Astrocyte (in vitro differentiated cells and primary cell): Measurements from ENCODE around the gene CGB1. TPM values are rescaled to one million over a fixed set of nuclear protein-coding genes. Genes with fewer than 3 reads are reported as not detected.
"Not testable (repeated sequence)": the region's sequence is repeated elsewhere in the genome, so short reads cannot be mapped to it uniquely, and the experiment has no call there.

Source experiments
- DNase-seq: peaks from one replicate; pipeline ENCODE4 v3.0.0-alpha.2; 2010; ENCODE audit warnings: low read depth
- FAIRE-seq: peaks from 2 replicates; lab custom pipeline; 2011; peaks lifted over from hg19 to GRCh38; lab: Jason Lieb, UNC
- H2AFZ ChIP-seq: 2 replicates; pipeline ENCODE4 v1.6.0; 2012; ENCODE audit warnings: low read depth, low read length, inconsistent platforms
- H3K27ac ChIP-seq: 2 replicates; pipeline ENCODE4 v1.5.1; 2011; ENCODE audit warnings: low read depth, low read length, inconsistent platforms
- H3K27me3 ChIP-seq: 2 replicates; pipeline ENCODE4 v1.6.0; 2011; ENCODE audit warnings: low read length, inconsistent platforms; ENCODE audit not compliant: insufficient read depth
- H3K36me3 ChIP-seq: 2 replicates; pipeline ENCODE4 v1.5.1; 2011; ENCODE audit warnings: low read length, inconsistent platforms; ENCODE audit not compliant: insufficient read depth
- H3K4me1 ChIP-seq: 2 replicates; pipeline ENCODE4 v1.5.1; 2011; ENCODE audit warnings: low read length, inconsistent platforms; ENCODE audit not compliant: insufficient read depth
- H3K4me2 ChIP-seq: 2 replicates; pipeline ENCODE4 v1.6.0; 2012; ENCODE audit warnings: low read length, inconsistent platforms
- H3K4me3 ChIP-seq: 2 replicates; pipeline ENCODE4 v1.5.1; 2011; ENCODE audit warnings: low read depth, mild to moderate bottlenecking, low read length, inconsistent platforms; ENCODE audit not compliant: insufficient read depth
- H3K79me2 ChIP-seq: 2 replicates; pipeline ENCODE4 v1.6.0; 2012; ENCODE audit warnings: mild to moderate bottlenecking, low read length, inconsistent platforms; ENCODE audit not compliant: insufficient read depth
- H3K9ac ChIP-seq: 2 replicates; pipeline ENCODE4 v1.6.0; 2012; ENCODE audit warnings: mild to moderate bottlenecking, low read length, inconsistent platforms
- H3K9me3 ChIP-seq: 2 replicates; pipeline ENCODE4 v1.5.1; 2012; ENCODE audit warnings: low read depth, mild to moderate bottlenecking, low read length, inconsistent platforms; ENCODE audit not compliant: insufficient read depth
- H4K20me1 ChIP-seq: 2 replicates; pipeline ENCODE4 v1.6.0; 2012; ENCODE audit warnings: low read length, inconsistent platforms; ENCODE audit not compliant: insufficient read depth
- H3K27ac Mint-ChIP-seq: one replicate; pipeline ENCODE4 v1.8.0; 2021; ENCODE audit warnings: mild to moderate bottlenecking, mixed read lengths; ENCODE audit not compliant: unreplicated experiment
- H3K27me3 Mint-ChIP-seq: one replicate; pipeline ENCODE4 v1.8.0; 2021; ENCODE audit warnings: low read depth, mixed read lengths; ENCODE audit not compliant: unreplicated experiment
- H3K36me3 Mint-ChIP-seq: one replicate; pipeline ENCODE4 v1.8.0; 2021; ENCODE audit warnings: low read depth, mixed read lengths; ENCODE audit not compliant: unreplicated experiment
- H3K4me1 Mint-ChIP-seq: one replicate; pipeline ENCODE4 v1.8.0; 2021; ENCODE audit warnings: low read depth, mixed read lengths; ENCODE audit not compliant: unreplicated experiment
- H3K4me3 Mint-ChIP-seq: one replicate; pipeline ENCODE4 v1.8.0; 2021; ENCODE audit warnings: mild to moderate bottlenecking, moderate library complexity, mixed read lengths; ENCODE audit not compliant: unreplicated experiment
- H3K9me3 Mint-ChIP-seq: one replicate; pipeline ENCODE4 v1.8.0; 2021; ENCODE audit warnings: mild to moderate bottlenecking, mixed read lengths; ENCODE audit not compliant: unreplicated experiment
- total RNA-seq: library from RNA; stranded (reverse); gene quantifications from 2 replicates; pipeline ENCODE4 v1.2.1, GENCODE V29; 2021

Gene CGB1
- total RNA-seq, 1 donor from 2014 or later, result 2.3 TPM

GRCh38 chr19:49049834-49050233, 13.1 kb upstream of the CGB1 start:
- H3K27me3 Mint-ChIP-seq, H2AFZ ChIP-seq, H3K9me3 Mint-ChIP-seq, H3K36me3 Mint-ChIP-seq, H3K79me2 ChIP-seq, H3K36me3 ChIP-seq, H3K4me1 ChIP-seq, H3K27ac ChIP-seq, H3K4me3 Mint-ChIP-seq, DNase-seq, H4K20me1 ChIP-seq, FAIRE-seq, H3K27me3 ChIP-seq, H3K9ac ChIP-seq, H3K9me3 ChIP-seq, H3K4me3 ChIP-seq: not testable (repeated sequence)
- Mint-ChIP-seq H3K4me1 (peaks cover 11% of the 10 kb centered on the region), H3K27ac (peak overlapping the region; percentile 91)
- peak overlapping the region; percentile 62 for H3K4me2 ChIP-seq

GRCh38 chr19:49049011-49049410, 12.3 kb upstream of the CGB1 start, which contains the start of gene CGB8:
Gene CGB8 (minus strand): TSS chr19:49049111. CDS start chr19:49048739, 372 bp downstream.
- H3K9me3 Mint-ChIP-seq, H3K4me3 ChIP-seq, H3K27me3 Mint-ChIP-seq, DNase-seq, H3K9me3 ChIP-seq, H3K36me3 Mint-ChIP-seq, H3K4me3 Mint-ChIP-seq, H3K4me1 ChIP-seq, H3K27me3 ChIP-seq, H2AFZ ChIP-seq, FAIRE-seq, H4K20me1 ChIP-seq, H3K79me2 ChIP-seq, H3K27ac ChIP-seq, H3K36me3 ChIP-seq, H3K9ac ChIP-seq: not testable (repeated sequence)
- peak within 1 kb of the TSS; percentile 62 for H3K4me2 ChIP-seq
- peak within 1 kb of the TSS; percentile 84 for H3K27ac Mint-ChIP-seq
- peaks cover 11% of the 10 kb centered on the region for H3K4me1 Mint-ChIP-seq

- H3K4me2 ChIP-seq, H3K9me3 Mint-ChIP-seq, H2AFZ ChIP-seq, H3K9ac ChIP-seq, H3K27me3 Mint-ChIP-seq, H3K9me3 ChIP-seq, H3K36me3 ChIP-seq, H3K27ac ChIP-seq, H3K4me3 Mint-ChIP-seq, H3K79me2 ChIP-seq, H3K27ac Mint-ChIP-seq, FAIRE-seq, H4K20me1 ChIP-seq, DNase-seq, H3K4me3 ChIP-seq, H3K36me3 Mint-ChIP-seq, H3K27me3 ChIP-seq: not testable (repeated sequence)
- peaks cover 14% of the 10 kb centered on the region for H3K4me1 Mint-ChIP-seq
- peaks cover 14% of the 10 kb centered on the region for H3K4me1 ChIP-seq
Measured at GRCh38 chr19:49043548-49043947, 6.9 kb upstream of the CGB1 start, which contains the start of gene CGB5. Gene CGB5 (plus strand): TSS chr19:49043848. CDS start chr19:49044210, 362 bp downstream.

GRCh38 chr19:49042666-49043065, 6.0 kb upstream of the CGB1 start:
- not testable (repeated sequence) for H3K9ac ChIP-seq, H3K4me3 ChIP-seq, H2AFZ ChIP-seq, H3K36me3 Mint-ChIP-seq, H3K9me3 Mint-ChIP-seq, H3K79me2 ChIP-seq, H3K36me3 ChIP-seq, H3K27me3 ChIP-seq, H3K9me3 ChIP-seq, H3K4me3 Mint-ChIP-seq, H4K20me1 ChIP-seq, DNase-seq, FAIRE-seq, H3K27ac Mint-ChIP-seq, H3K27me3 Mint-ChIP-seq, H3K27ac ChIP-seq
- H3K4me2 ChIP-seq, result peak overlapping the region; percentile 53
- peaks cover 19% of the 10 kb centered on the region for H3K4me1 ChIP-seq
- peaks cover 19% of the 10 kb centered on the region for H3K4me1 Mint-ChIP-seq
